Effector memory CD4-positive, alpha-beta T cell (primary cell): Measurements from ENCODE around the gene LAMA1.

ENCODE experiments used
- DNase-seq, 3 donors: peaks; one replicate each; pipeline ENCODE4 v3.0.0-alpha.2; 2020
- H3K27ac ChIP-seq: 2 replicates; pipeline ENCODE4 v1.7.0; 2013; ENCODE audit warnings: mild to moderate bottlenecking, low read length, moderate library complexity; ENCODE audit not compliant: insufficient read depth, poor library complexity, severe bottlenecking
- H3K27me3 ChIP-seq: replicated peaks from 2 replicates; pipeline ENCODE4 v1.7.0; 2013; ENCODE audit warnings: mild to moderate bottlenecking, low read length; ENCODE audit not compliant: insufficient read depth, control insufficient read depth, poor library complexity, severe bottlenecking
- H3K36me3 ChIP-seq: 2 replicates; pipeline ENCODE4 v1.7.0; 2013; ENCODE audit warnings: mild to moderate bottlenecking, low read length, moderate library complexity; ENCODE audit not compliant: control insufficient read depth, insufficient read depth
- H3K4me1 ChIP-seq: 2 replicates; pipeline ENCODE4 v1.7.0; 2013; ENCODE audit warnings: low read length, mild to moderate bottlenecking; ENCODE audit not compliant: control insufficient read depth, insufficient read depth, poor library complexity, severe bottlenecking
- H3K4me3 ChIP-seq: 2 replicates; pipeline ENCODE4 v1.7.0; 2013; ENCODE audit warnings: low read length, low read depth, mild to moderate bottlenecking; ENCODE audit not compliant: insufficient read depth, poor library complexity, severe bottlenecking
- H3K9me3 ChIP-seq: 2 replicates; pipeline ENCODE4 v1.7.0; 2013; ENCODE audit warnings: mild to moderate bottlenecking, low read length, moderate library complexity; ENCODE audit not compliant: control insufficient read depth

LAMA1 gene

DNA sequence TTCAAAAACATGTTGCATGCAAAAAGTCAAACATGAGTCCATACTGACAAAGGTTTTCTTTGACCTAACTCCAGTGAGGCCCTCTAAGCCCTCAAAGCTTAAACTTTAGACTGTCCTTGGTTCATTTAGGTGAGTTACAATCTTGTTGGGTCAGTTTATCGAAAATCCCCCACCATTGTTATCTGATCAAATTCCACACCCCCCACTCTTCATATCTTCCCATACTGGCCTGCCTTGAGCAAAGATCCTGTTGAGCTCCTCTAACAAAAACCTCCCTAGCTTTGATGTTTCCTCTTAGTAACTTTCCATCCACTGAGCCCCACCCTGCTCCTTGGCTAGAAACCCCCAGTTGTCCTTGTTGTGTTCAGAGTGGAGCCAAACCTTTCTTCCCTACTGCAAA lies 194.4 kb downstream of the LAMA1 start:
- Histone ChIP-seq H3K4me3 (no peak overlapping the region), H3K4me1 (no peaks in the 10 kb centered on the region), H3K9me3 (no peaks in the 10 kb centered on the region), H3K27me3 (no peaks in the 10 kb centered on the region), H3K27ac (no peak overlapping the region), H3K36me3 (no peaks in the 10 kb centered on the region)
- no peak for DNase-seq

DNA sequence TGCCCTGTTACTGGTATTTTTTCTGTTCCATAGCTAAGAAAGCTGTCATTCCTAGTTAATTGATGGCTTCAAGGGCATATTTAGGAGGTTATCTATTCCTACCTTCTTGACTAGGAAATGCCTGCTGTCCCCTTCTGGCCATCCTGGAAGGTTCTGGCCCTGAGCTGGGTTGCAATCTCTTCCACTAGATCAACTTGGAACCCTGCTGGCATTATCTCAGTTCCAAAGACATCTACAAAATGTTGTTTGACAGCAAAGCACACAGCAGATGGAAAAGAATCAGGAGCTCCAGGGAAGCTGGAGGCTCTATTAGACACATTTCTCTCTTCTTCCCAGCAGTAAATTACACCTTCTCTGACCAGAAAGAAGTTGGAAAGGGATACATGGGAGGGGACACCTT lies 196.0 kb downstream of the LAMA1 start:
- H3K27me3 ChIP-seq: no peaks in the 10 kb centered on the region
- no peaks in the 10 kb centered on the region for H3K4me1 ChIP-seq
- no peaks in the 10 kb centered on the region for H3K36me3 ChIP-seq
- H3K9me3 ChIP-seq: no peaks in the 10 kb centered on the region
- no peak overlapping the region for H3K27ac ChIP-seq
- DNase-seq: no peak
- no peak overlapping the region for H3K4me3 ChIP-seq

DNA sequence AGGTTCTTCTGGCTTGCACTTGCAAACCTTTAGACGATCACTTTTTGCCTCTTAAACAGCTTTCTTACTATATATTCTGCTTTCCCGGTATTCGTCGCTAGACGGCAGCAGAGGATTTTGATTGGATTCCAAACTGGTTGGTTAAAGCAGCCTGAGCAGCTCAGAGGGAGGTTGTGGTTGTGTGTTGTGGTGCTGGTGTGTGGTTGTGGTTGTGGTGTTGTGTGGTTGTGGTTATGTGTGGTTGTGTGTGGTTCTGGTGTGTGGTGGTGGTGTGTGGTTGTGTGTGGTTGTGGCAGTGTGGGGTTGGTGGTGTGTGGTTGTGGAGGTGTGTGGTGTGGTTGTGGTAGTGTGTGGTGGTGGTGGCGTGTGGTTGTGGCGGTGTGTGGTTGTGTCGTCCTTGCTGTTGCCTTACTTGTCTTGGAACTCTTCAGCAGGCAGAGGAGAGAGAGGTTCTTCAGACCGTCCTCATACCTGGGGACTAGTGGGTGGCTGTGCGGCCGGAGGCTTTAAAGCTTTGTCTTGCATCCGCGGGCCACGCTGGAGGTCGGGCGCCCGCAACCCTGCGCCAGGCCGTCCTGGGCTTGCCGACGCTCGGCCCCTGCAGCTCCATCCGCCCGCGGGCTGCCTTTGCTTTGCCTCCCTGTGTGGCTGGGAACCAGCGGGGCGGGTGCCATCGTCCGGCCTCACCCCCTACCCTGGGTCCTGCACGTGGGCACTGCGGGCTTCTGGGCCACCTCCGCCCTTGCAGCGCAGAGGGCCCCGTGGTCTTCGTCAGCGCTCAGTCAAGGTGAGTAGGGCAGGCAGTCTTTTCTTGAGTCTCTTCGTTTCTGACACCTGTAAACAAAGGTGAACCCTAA lies 197.3 kb downstream of the LAMA1 start:
- Histone ChIP-seq H3K9me3 (no peaks in the 10 kb centered on the region), H3K4me1 (no peaks in the 10 kb centered on the region), H3K27ac (no peak overlapping the region), H3K4me3 (no peak overlapping the region), H3K36me3 (no peaks in the 10 kb centered on the region), H3K27me3 (no peaks in the 10 kb centered on the region)
- DNase-seq: no peak

GRCh38 chr18:6917072-6917471 lies 200.5 kb downstream of the LAMA1 start:
- Histone ChIP-seq H3K27ac (no peak overlapping the region), H3K4me3 (no peak overlapping the region), H3K9me3 (no peaks in the 10 kb centered on the region), H3K27me3 (no peaks in the 10 kb centered on the region), H3K36me3 (no peaks in the 10 kb centered on the region), H3K4me1 (no peaks in the 10 kb centered on the region)
- no peak for DNase-seq

DNA sequence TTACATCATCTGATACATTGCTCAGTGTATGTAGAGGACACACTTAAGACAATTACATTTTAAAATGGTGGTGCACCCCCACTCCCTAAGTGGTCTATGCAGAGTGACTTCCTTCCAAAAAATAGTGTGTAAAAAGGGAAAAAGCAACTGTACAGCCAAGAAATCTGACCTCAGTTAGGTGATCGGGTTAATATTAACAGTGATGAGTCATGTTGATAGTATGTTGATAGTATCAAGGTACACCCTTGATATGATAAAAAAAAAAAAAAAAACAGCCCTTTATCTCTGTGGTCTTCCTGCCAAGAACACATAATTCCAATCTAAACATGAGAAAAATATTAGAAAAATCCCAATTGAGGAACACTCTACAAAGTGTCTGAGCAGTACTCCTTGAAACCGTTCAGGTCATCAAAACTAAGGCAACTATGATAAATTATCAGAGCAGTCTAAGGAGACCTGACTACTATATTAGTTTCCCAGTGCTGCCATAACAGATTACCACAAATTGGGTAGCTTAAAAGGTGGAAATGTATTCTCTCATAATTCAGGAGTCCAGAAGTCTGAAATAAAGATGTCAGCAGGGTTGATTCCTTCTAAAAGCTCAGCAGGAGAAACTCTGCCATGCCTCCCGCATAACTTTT lies 216.2 kb downstream of the LAMA1 start:
- Histone ChIP-seq H3K4me1 (no peaks in the 10 kb centered on the region), H3K27ac (no peak overlapping the region), H3K27me3 (no peaks in the 10 kb centered on the region), H3K9me3 (no peaks in the 10 kb centered on the region), H3K4me3 (no peak overlapping the region), H3K36me3 (no peaks in the 10 kb centered on the region)
- no peak for DNase-seq

DNA sequence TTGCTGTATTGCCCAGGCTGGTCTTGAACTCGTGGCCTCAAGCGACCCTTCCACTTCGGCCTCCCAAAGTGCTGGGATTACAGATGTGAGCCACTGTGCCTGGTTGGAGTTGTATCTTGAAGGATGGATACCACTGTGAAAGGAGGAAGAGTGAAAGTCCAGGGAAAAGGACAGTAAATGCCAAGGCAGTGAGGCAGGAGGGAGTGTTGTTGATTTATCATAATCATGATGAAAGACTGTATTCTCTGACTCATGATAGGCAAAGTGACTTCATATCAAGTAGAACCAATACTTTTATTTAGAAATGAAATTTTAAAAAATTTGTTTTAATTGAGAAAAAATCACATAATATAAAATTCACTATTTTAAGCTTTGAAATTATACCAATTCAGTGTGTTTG lies 225.8 kb downstream of the LAMA1 start:
- no peak for DNase-seq
- Histone ChIP-seq H3K36me3 (no peaks in the 10 kb centered on the region), H3K4me3 (no peak overlapping the region), H3K9me3 (no peaks in the 10 kb centered on the region), H3K27ac (no peak overlapping the region), H3K4me1 (no peaks in the 10 kb centered on the region), H3K27me3 (no peaks in the 10 kb centered on the region)
